Testis (tissue), 2 donors: Measurements from ENCODE around the gene TRIOBP.

ENCODE experiments used
- POLR2A ChIP-seq: fragments of 450-650 bp; IDR thresholded peaks from one replicate; pipeline ENCODE4 v1.6.1; 2017; ENCODE audit warnings: antibody characterized with exemption, mild to moderate bottlenecking, moderate library complexity
- TF ChIP-seq, protein P1 (sequence below), 3 experiments: fragments of 450-650 bp in 2 of 3; fragments of 200-600 bp in 1 of 3; sonication (generic) in 1 of 3; IDR thresholded peaks; one replicate each; pipeline ENCODE4 v1.5.1; 2016 to 2019; ENCODE audit warnings: antibody characterized with exemption in 3 of 3, mild to moderate bottlenecking in 2 of 3, moderate library complexity in 1 of 3

DNA sequence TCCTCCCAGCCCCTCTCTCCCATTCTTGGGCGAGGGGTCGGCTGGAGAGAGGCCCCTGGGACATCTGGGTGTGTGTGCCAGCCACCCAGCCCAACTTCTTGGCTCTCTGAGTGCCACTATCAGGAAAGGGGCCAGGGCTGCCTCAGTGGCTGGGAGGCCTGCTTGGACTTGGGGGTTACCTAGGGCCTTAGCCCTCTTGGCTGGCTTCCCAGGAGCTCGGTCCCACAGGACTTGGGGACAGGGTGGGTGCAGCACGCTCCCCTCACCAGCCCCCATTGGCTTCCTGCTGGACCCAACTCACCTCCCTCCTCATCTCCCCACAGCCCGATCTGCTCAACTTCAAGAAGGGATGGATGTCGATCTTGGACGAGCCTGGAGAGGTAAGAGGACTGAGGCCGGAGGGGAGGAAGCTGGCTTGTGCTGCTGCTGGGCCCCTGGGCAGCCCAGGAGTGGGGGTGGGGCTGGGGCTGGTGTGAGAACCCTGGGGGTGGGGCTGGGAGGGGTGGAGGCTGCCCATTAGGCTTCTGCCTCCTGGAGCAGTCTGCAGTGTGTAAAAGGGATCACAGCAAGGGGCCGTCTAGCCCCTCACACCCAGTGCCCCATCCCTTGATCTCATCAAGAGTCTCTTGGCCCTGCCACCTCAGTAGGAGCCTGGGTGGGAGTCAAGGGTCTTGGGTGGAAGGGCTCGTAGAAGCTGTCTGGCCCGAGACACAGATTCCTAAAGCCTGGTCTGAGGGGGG is 54.8 kb downstream of the TRIOBP start:
- TF ChIP-seq, protein P1, sequence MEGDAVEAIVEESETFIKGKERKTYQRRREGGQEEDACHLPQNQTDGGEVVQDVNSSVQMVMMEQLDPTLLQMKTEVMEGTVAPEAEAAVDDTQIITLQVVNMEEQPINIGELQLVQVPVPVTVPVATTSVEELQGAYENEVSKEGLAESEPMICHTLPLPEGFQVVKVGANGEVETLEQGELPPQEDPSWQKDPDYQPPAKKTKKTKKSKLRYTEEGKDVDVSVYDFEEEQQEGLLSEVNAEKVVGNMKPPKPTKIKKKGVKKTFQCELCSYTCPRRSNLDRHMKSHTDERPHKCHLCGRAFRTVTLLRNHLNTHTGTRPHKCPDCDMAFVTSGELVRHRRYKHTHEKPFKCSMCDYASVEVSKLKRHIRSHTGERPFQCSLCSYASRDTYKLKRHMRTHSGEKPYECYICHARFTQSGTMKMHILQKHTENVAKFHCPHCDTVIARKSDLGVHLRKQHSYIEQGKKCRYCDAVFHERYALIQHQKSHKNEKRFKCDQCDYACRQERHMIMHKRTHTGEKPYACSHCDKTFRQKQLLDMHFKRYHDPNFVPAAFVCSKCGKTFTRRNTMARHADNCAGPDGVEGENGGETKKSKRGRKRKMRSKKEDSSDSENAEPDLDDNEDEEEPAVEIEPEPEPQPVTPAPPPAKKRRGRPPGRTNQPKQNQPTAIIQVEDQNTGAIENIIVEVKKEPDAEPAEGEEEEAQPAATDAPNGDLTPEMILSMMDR (IDR thresholded peaks at IDR 0.05) = no peak
- TF ChIP-seq POLR2A = no peak
